CD4-positive, alpha-beta T cell (primary cell): Measurements from ENCODE around the gene SLC4A5. TPM values are rescaled to one million over a fixed set of nuclear protein-coding genes. Genes with fewer than 3 reads are reported as not detected.
"Not testable (repeated sequence)": the region's sequence is repeated elsewhere in the genome, so short reads cannot be mapped to it uniquely, and the experiment has no call there.

Experiments used
- ATAC-seq: fragments of 200-7000 bp; cut with Tn5 transposase; one replicate; pipeline ENCODE4 v1.10.0; 2022; ENCODE audit warnings: mild to moderate bottlenecking; ENCODE audit not compliant: poor library complexity
- CTCF ChIA-PET: fragments of 350-600 bp; sonication (Branson Sonifier 250); formaldehyde crosslinking; loops from one replicate; lab custom pipeline; 2021; ENCODE audit warnings: antibody characterized with exemption, inconsistent platforms; lab: Charles Lee
- POLR2A ChIA-PET: fragments of 350-600 bp; sonication (Branson Sonifier 250); formaldehyde crosslinking; loops from one replicate; lab custom pipeline; 2021; ENCODE audit warnings: antibody characterized with exemption, inconsistent platforms; lab: Charles Lee
- DNase-seq, 14 experiments: peaks; one replicate each; pipeline ENCODE4 v3.0.0-alpha.2; 2013 to 2020; ENCODE audit warnings: mixed read lengths in 2 of 14
- H3K27ac ChIP-seq, 2 donors: one replicate each; pipeline versions ENCODE4 v1.5.1 to v1.7.0; 2013; ENCODE audit warnings: low read length in 2 of 2, low read depth in 1 of 2, mild to moderate bottlenecking in 1 of 2
- H3K27me3 ChIP-seq, 2 experiments: 1 replicate in 1 of 2; 2 replicates in 1 of 2; pipeline versions ENCODE4 v1.6.1 to v1.7.0; 2013; ENCODE audit warnings: low read length in 2 of 2, control low read depth in 1 of 2, mild to moderate bottlenecking in 1 of 2, moderate library complexity in 1 of 2; ENCODE audit not compliant: insufficient read depth in 2 of 2, control insufficient read depth in 1 of 2
- H3K36me3 ChIP-seq: one replicate; pipeline ENCODE4 v1.6.1; 2013; ENCODE audit warnings: low read length, control low read depth; ENCODE audit not compliant: insufficient read depth
- H3K4me1 ChIP-seq: one replicate; pipeline ENCODE4 v1.6.1; 2013; ENCODE audit warnings: low read length, control low read depth; ENCODE audit not compliant: insufficient read depth
- H3K4me3 ChIP-seq: one replicate; pipeline ENCODE4 v1.5.1; 2013; ENCODE audit warnings: mild to moderate bottlenecking, low read length, moderate library complexity
- H3K9me3 ChIP-seq, 2 experiments: 1 replicate in 1 of 2; 2 replicates in 1 of 2; pipeline versions ENCODE4 v1.6.1 to v1.7.0; 2013; ENCODE audit warnings: low read length in 2 of 2, mild to moderate bottlenecking in 2 of 2, control low read depth in 1 of 2, moderate library complexity in 1 of 2; ENCODE audit not compliant: control insufficient read depth in 1 of 2, insufficient read depth in 1 of 2
- H3K27ac Mint-ChIP-seq: one replicate; pipeline ENCODE4 v1.8.0; 2020; ENCODE audit warnings: mixed read lengths
- H3K27me3 Mint-ChIP-seq: one replicate; pipeline ENCODE4 v1.8.0; 2021; ENCODE audit warnings: mixed read lengths
- H3K36me3 Mint-ChIP-seq: one replicate; pipeline ENCODE4 v1.8.0; 2021; ENCODE audit warnings: low read depth, mixed read lengths
- H3K4me1 Mint-ChIP-seq: one replicate; pipeline ENCODE4 v1.8.0; 2021; ENCODE audit warnings: low read depth, mixed read lengths
- H3K4me3 Mint-ChIP-seq: one replicate; pipeline ENCODE4 v1.8.0; 2020; ENCODE audit warnings: mild to moderate bottlenecking, mixed read lengths
- H3K9me3 Mint-ChIP-seq: one replicate; pipeline ENCODE4 v1.8.0; 2020; ENCODE audit warnings: mixed read lengths
- intact Hi-C, 2 experiments: fragments of 100-400 bp; cut with DNase I in 1 of 2; cut with micrococcal nuclease in 1 of 2; formaldehyde crosslinking; loops; one replicate each; pipeline versions ENCODE4 v1.15.1 to v1.9.0; 2023 to 2025; cut with DNase I, micrococcal nuclease
- total RNA-seq, 174 experiments: library from RNA in 2 of 174; stranded (reverse) in 2 of 174; gene quantifications; one replicate each; pipeline ENCODE4 v1.2.3 and lab custom pipeline; 2021 to 2026
- TF ChIP-seq, protein P1 (sequence below): fragments of 200-600 bp; IDR thresholded peaks from one replicate; pipeline ENCODE4 v1.8.0; 2022; ENCODE audit warnings: antibody characterized with exemption, mild to moderate bottlenecking

SLC4A5 gene
- total RNA-seq, 2 experiments from 2014 or later: 7.8 to 10.4 TPM

DNA sequence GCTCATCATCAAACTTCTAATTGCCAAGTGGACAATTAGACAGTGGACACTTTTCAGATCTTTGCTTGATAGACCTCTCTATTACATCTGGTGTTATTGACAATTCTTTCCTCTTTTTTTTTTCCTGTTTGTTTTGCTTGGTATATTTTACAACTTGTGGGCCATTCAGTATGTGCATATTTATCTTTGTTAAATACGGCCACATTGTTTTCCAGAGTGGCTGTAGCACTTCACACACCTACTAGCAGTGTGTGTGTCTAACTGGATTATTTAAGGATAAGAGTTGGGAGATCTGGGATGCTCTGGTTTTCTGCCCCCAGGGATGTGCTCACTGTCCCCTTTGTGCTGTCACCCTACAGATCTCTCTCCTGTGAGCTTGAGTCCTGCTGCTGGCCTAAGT, 4.1 kb upstream of the SLC4A5 start:
- H3K27me3 ChIP-seq: no peaks in the 10 kb centered on the region
- H3K27me3 Mint-ChIP-seq: no peaks in the 10 kb centered on the region
- H3K27ac Mint-ChIP-seq: no peak overlapping the region

DNA sequence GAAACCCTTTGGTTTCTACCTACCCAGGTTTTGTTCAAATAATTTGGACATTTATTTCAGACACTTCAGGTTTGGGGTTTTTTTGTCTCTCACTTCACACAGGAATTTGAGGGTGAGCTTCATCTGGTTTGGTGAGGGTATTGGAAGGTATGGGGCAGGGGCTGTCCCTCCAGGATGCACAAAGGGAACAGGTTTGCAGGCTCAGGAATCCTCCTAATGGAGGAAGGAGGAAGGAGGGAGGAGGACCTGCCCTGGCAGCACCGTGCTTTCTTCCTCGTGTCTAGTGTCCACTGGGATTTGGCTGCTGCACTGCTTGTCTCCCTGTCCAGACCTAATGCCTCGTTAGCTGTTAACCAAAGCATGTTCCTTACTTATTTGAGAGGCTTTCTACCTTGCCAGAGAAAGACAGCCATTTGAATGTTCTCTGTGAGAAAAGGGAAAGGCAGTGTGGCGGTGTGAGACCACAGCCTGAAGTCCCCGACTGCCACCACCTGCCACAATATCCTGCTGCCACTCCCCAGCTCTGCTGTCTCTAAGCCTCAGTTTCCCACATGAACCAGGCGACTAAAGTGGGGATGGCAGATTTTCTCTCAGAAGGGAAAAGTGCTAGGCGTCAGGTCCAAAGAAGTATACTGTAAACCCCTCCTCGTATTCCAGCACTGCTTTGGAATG, 2.2 kb upstream of the SLC4A5 start:
- H3K9me3 ChIP-seq: no peaks in the 10 kb centered on the region
- no peak overlapping the region for H3K4me3 ChIP-seq
- Mint-ChIP-seq H3K27ac (no peak overlapping the region), H3K27me3 (no peaks in the 10 kb centered on the region), H3K4me3 (no peak overlapping the region), H3K9me3 (no peaks in the 10 kb centered on the region), H3K36me3 (no peaks in the 10 kb centered on the region), H3K4me1 (no peaks in the 10 kb centered on the region)
- TF ChIP-seq, protein P1, sequence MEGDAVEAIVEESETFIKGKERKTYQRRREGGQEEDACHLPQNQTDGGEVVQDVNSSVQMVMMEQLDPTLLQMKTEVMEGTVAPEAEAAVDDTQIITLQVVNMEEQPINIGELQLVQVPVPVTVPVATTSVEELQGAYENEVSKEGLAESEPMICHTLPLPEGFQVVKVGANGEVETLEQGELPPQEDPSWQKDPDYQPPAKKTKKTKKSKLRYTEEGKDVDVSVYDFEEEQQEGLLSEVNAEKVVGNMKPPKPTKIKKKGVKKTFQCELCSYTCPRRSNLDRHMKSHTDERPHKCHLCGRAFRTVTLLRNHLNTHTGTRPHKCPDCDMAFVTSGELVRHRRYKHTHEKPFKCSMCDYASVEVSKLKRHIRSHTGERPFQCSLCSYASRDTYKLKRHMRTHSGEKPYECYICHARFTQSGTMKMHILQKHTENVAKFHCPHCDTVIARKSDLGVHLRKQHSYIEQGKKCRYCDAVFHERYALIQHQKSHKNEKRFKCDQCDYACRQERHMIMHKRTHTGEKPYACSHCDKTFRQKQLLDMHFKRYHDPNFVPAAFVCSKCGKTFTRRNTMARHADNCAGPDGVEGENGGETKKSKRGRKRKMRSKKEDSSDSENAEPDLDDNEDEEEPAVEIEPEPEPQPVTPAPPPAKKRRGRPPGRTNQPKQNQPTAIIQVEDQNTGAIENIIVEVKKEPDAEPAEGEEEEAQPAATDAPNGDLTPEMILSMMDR: no peak
- H3K4me1 ChIP-seq: no peaks in the 10 kb centered on the region
- ChIA-PET CTCF (interaction anchor here (2.3 kb wide), 1 partner anchor 11 kb away, joined by 7 read pairs; no protein-coding TSS in a partner anchor), POLR2A (no interaction called here)
- H3K27me3 ChIP-seq: no peaks in the 10 kb centered on the region
- intact Hi-C loops: no loop called here
- H3K27ac ChIP-seq: no peak overlapping the region
- ATAC-seq (no peak), DNase-seq (no peak)
- H3K36me3 ChIP-seq: no peaks in the 10 kb centered on the region

More for the DNA sequence above, 4.1 kb upstream of the SLC4A5 start:
- H3K4me3 Mint-ChIP-seq: no peak overlapping the region
- Histone ChIP-seq H3K4me1 (no peaks in the 10 kb centered on the region), H3K36me3 (no peaks in the 10 kb centered on the region), H3K4me3 (no peak overlapping the region), H3K9me3 (no peaks in the 10 kb centered on the region), H3K27ac (no peak overlapping the region)
- no peaks in the 10 kb centered on the region for H3K9me3 Mint-ChIP-seq
- H3K36me3 Mint-ChIP-seq: no peaks in the 10 kb centered on the region
- ChIA-PET CTCF (no interaction called here), POLR2A (no interaction called here)
- TF ChIP-seq, protein P1: no peak
- ATAC-seq: no peak
- intact Hi-C loops: no loop called here
- no peak for DNase-seq
- H3K4me1 Mint-ChIP-seq: no peaks in the 10 kb centered on the region

DNA sequence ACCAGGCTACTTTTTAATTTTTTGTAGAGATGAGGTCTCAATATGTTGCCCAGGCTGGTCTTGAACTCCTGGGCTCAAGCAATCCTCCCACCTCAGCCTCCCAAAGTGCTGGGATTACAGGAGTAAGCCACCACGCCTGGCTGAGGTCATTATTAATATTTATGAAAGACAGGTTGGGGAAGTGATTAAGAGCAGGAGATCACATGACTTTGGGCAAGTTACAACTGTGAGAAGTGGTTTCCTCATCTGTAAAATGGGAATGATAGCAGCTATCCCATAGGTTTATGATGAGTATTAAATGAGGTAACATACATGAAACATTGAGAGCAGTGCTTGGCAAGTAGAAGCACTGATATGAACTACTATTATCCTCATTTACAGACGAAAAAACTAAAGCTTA, 7.0 kb downstream of the SLC4A5 start:
- H3K4me3 ChIP-seq, H3K4me1 ChIP-seq, DNase-seq, H3K27me3 ChIP-seq, ATAC-seq, H3K9me3 ChIP-seq, H3K36me3 ChIP-seq, H3K4me3 Mint-ChIP-seq, H3K27ac ChIP-seq, H3K9me3 Mint-ChIP-seq, H3K36me3 Mint-ChIP-seq, H3K27me3 Mint-ChIP-seq, CTCF ChIA-PET, H3K27ac Mint-ChIP-seq: not testable (repeated sequence)
- intact Hi-C loops: loop anchor here in 1 of 2 experiments (5.0 kb wide), 1 partner anchor 196 kb away; no protein-coding TSS in a partner anchor
- POLR2A ChIA-PET: interaction anchor here (2.6 kb wide), 1 partner anchor 86 kb away, joined by 14 read pairs; no protein-coding TSS in a partner anchor
- peaks cover 12% of the 10 kb centered on the region for H3K4me1 Mint-ChIP-seq
